ENCODE measurements around the gene TNIK. TPM values are rescaled to one million over a fixed set of nuclear protein-coding genes. Genes with fewer than 3 reads are reported as not detected.

TNIK gene
- total RNA-seq, 1 donor from 2014 or later = 33.9 TPM

DNA sequence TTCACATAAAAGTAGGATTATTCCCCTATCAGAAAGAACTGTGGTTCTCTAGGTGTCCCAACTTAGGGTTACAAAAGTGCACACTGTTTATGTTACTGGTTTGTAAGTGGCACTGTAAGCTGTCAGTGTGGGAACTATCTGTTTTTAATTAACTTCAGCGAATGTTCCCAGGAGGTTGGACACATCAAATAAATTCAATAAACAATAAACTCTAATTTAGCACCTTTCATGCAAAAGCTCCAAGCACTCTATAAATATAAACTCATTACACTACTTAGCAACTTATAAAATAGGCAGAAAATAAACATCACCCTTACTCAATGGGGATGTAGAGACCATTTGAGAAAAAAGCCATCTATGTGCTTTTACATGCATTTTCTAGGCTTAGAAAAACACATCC, 265.2 kb downstream of the TNIK start:
- DNase-seq (ENCODE audit: low spot score) = no peak

GRCh38 chr3:171193693-171194092, 266.5 kb downstream of the TNIK start:
- no peak for DNase-seq (ENCODE audit: low spot score)

GRCh38 chr3:171192176-171192854, 267.9 kb downstream of the TNIK start:
- no peak for DNase-seq (ENCODE audit: low spot score)

DNA sequence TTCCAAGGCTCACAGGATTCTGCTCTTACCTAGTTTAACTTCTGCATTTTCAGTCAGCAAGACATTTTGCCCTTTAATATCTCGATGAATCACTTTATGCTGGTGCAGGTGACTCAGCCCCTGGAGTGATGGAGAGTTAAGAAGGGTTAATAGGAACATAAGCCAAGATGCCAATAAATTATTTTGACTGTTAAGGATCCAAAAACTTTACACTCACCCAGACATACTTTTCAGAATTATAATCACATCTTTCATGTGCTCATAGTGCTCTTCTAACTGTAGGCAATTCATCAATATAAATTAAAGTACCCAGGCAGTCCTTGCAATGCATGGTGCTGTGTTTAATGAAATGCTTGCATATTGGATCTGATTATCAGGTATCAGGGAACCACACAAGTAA, 269.5 kb downstream of the TNIK start:
- DNase-seq (ENCODE audit: low spot score) = no peak

GRCh38 chr3:171189394-171190080, 270.7 kb downstream of the TNIK start:
- no peak for DNase-seq (ENCODE audit: low spot score)

DNA sequence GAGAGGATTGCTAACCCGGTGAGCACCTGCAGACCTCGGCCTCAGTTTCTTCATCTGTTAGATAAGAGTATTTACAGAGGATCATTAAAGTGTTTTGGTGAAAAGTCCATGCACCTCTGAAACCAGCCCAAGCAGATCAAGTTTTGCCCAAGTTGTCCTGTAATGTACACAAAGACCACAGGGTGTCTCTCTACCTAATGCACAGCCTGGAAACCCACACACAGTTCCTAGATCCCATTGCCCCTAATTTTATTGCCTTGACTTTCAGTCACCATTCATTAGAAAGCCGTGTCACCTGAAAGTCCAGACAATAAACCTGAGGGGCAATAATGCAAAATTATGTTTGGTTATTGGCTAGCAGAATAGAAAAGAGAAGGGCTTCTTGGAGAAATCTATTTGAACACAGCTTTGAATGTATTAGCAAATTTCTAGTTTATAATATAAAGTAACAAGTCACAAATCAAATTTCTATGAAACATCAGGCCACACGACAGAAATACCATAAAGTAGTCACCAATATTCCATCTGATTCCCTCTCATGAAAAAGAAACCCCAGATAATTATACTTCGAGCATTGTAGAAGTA, 272.4 kb downstream of the TNIK start:
- DNase-seq (ENCODE audit: low spot score) = no peak

DNA sequence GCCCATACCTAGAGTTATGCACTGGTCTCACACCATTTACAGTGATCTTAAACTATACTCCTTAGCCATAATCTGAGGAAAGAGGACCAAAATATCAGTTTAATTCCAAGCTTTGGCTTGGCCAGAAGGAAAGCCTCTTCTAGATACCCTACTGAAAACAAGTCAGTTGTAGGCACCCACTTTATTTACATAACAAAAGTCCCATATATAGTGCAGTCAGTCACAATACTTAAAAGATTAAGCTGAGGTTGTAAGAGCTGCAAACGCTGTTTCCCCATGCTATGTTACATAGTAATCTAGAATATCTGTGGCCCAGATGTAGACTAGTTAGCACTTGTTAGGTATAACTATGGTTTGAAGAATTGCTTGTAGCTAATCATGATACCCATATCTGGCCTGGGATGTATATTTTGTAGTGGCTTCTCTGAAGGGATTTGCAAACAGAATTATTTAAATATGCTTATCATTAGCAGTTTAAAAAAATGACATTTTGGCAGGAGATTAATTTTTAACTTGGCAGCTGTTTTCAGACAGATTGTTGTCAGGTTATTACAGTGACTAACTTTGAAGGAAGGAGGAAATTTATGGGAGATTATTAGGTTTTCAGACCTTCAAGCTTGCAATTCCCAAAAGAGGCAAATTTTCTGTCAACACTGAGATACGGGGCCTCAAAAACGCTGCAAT, 273.2 kb downstream of the TNIK start:
- DNase-seq (ENCODE audit: low spot score) = no peak

- DNase-seq (ENCODE audit: low spot score) = no peak
Measured at GRCh38 chr3:171186383-171186782, 273.8 kb downstream of the TNIK start.

GRCh38 chr3:171185959-171186358, 274.2 kb downstream of the TNIK start:
- DNase-seq (ENCODE audit: low spot score) = no peak

GRCh38 chr3:171184372-171184771, 275.8 kb downstream of the TNIK start:
- DNase-seq (ENCODE audit: low spot score) = no peak

- peak; percentile 44 for DNase-seq (ENCODE audit: low spot score)
Measured at GRCh38 chr3:171183042-171183441, 277.2 kb downstream of the TNIK start.

DNA sequence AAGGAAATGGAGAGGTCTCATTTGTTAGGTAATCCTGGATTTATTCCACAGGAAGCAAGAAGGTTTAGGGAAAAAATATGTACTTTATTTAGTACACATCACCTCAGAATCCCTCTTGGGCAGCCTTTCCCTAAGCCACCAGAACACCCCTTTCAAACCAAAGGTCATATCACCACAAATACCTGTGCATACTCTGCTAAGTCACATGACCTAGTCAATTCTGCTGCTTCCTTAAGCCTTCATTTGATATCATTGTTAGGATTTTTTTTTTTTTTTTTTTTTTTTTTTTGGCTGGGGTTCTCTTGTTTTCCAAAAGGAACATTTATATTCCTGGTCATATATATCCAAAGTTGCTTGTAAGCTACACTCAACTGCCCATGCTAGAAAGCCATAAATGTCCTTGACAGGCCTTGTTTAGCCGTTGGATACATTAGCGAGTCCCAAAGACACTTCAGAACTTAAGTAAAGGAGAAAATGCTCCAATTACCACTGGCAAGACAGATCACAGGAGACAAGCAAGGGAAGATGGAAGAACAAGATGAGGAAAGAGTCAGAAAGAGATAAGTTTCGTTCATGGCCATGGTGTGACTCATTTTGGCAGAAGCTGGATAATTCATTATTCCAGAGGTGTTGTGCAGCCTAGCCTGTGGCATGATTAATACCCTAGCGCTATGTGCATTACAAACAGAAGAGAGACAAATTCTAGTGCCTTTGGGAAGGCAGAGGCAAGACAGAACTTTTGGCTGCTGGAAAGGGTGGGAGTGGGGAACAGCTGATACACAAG, 278.1 kb downstream of the TNIK start:
- DNase-seq (ENCODE audit: low spot score) = no peak

- DNase-seq (ENCODE audit: low spot score) = no peak
Measured at GRCh38 chr3:171178714-171179113, 281.5 kb downstream of the TNIK start.

DNA sequence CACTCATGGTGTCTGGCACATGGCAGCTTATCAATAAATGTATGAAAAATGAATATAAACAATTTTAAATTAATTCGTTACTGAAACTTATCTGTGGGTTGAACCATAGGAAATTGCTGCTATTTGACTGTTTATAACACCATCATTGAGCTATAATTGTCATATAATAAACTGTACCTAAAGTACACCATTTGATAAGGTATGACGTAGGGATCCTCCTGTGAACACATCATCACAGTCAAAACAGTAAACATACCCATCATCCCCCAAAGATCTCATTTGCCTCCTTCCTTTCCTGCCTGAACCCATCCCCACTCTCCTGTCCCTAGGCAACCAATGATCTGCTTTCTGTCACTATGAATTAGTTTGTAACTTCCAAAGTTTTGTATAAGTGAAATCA, 282.7 kb downstream of the TNIK start:
- DNase-seq (ENCODE audit: low spot score) = no peak

GRCh38 chr3:171177056-171177455, 283.1 kb downstream of the TNIK start:
- no peak for DNase-seq (ENCODE audit: low spot score)

DNA sequence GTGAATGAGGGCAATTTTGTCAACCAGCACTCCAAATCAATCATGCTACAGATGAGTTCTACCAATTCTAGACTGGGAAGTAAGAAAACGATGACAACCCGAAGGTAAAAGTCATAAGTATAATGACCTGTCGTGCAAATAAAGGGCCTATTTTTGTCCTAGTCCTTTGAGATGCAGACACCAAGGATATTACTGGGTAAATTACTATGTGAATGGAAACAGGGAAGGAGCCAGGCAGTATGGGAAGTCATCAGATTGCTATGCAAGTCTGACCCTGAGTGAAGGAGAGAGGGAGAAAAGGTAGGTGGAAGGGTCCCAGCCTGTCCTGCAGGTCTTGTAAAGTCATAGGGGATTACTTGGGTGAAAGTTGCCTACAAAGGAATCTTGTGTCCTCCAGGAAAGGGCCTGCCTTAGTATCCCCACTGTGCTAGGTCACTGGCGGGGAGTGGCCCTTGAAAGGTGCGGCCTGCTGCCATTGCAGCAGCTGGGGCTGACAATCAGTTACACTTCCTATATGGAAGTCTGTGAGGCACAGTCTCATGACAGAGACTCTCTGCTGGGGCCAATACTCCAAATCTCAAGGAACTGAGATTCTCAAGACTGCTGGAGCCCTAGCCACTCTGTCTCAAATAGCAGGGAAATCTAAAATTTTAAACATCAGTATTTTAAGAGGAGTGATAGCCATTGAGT, 283.8 kb downstream of the TNIK start:
- DNase-seq (ENCODE audit: low spot score) = no peak

DNA sequence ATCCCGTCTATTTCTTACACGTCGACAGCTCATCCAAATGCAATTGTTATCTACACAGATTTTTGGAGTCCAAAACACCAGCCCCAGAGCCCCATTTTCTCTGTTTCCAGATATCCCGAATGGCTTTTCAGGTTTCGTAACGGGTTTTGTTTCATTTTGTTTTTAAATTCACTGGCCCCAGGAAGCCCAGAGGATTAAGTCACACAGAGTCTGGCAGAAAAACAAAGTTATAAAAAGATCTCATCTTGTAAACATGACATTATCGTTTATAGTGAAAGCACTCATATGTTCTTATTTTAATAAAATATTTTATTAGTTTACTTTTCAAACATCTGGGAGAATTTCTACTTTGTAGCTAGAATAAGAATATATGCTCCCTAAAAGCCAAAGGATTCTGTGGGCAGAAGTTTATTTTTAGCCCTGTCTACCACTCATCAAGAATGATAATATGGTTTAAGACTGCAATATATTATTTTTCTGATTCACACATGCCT, 284.4 kb downstream of the TNIK start:
- no peak for DNase-seq (ENCODE audit: low spot score)

- peak; percentile 76 for DNase-seq (ENCODE audit: low spot score)
Measured at GRCh38 chr3:171173736-171174135, 286.5 kb downstream of the TNIK start.

DNA sequence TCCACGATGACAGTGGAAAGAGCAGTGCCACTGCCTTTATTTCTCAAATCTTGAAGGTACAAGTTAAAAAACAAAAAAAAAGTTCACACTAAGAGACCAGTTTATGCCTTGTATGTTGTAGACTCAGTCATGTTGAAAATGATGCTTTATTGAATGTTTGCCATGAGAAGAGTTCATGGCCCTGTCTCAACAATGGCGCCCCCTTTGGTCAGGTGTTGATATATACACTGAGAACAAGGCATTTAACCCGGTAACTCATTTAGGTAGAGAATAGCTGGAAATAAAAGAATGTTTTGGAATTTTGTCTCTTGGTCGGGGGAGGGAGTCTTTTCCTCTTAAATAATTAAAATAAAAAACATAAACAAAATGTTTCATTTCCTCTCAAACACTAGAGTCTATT, 288.1 kb downstream of the TNIK start:
- DNase-seq (ENCODE audit: low spot score) = no peak

GRCh38 chr3:171169866-171170265, 290.3 kb downstream of the TNIK start:
- no peak for DNase-seq (ENCODE audit: low spot score)

DNA sequence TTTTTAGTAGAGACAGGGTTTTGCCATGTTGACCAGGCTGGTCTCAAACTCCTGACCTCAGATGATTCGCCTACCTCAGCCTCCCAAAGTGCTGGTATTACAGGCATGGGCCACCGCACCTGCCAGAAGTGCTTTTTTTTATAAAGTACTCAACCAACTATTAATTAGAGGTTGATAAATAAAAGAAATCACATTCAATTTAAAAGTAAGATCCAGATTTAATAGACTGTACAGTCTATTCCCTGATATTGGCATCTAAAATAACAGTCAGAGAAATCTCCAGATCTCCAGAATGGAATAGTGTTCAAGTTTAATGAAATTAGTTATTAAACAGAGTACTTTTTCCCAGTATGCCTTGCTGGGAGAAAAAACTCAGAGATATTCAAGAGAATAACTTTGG, 290.8 kb downstream of the TNIK start:
- DNase-seq (ENCODE audit: low spot score) = no peak
